Loucy (cell line): Measurements from ENCODE around the gene GPR37.

Experiments
- H2AFZ ChIP-seq: fragments of 200-600 bp; sonication (generic); 2 replicates; pipeline ENCODE4 v1.6.0; 2016; ENCODE audit warnings: antibody characterized with exemption, mild to moderate bottlenecking, low read length, moderate library complexity
- H3F3A ChIP-seq: fragments of 200-600 bp; 2 replicates; pipeline ENCODE4 v1.6.0; 2016; ENCODE audit warnings: antibody characterized with exemption, low read depth, mild to moderate bottlenecking
- H3K27me3 ChIP-seq: fragments of 200-600 bp; sonication (generic); 2 replicates; pipeline ENCODE4 v1.6.1; 2014; ENCODE audit warnings: low read length, mild to moderate bottlenecking; ENCODE audit not compliant: insufficient read depth, poor library complexity, severe bottlenecking
- H3K36me3 ChIP-seq: fragments of 200-600 bp; sonication (generic); 2 replicates; pipeline ENCODE4 v1.6.1; 2016; ENCODE audit warnings: low read length; ENCODE audit not compliant: insufficient read depth
- H3K4me1 ChIP-seq: fragments of 200-600 bp; sonication (generic); 2 replicates; pipeline ENCODE4 v1.5.1; 2014; ENCODE audit warnings: low read length, mild to moderate bottlenecking; ENCODE audit not compliant: insufficient read depth, poor library complexity, severe bottlenecking
- H3K4me2 ChIP-seq: fragments of 200-600 bp; sonication (generic); 2 replicates; pipeline ENCODE4 v1.6.0; 2014; ENCODE audit warnings: antibody characterized with exemption, low read length, low read depth, mild to moderate bottlenecking; ENCODE audit not compliant: poor library complexity, severe bottlenecking
- H3K4me3 ChIP-seq: fragments of 200-600 bp; sonication (generic); 2 replicates; pipeline ENCODE4 v1.5.1; 2014; ENCODE audit warnings: low read length, mild to moderate bottlenecking, mixed read lengths; ENCODE audit not compliant: poor library complexity, severe bottlenecking
- H3K79me2 ChIP-seq: fragments of 200-600 bp; sonication (generic); 2 replicates; pipeline ENCODE4 v1.6.1; 2014; ENCODE audit warnings: low read length; ENCODE audit not compliant: insufficient read depth
- H3K9ac ChIP-seq: fragments of 200-600 bp; sonication (generic); 2 replicates; pipeline ENCODE4 v1.6.0; 2014; ENCODE audit warnings: mild to moderate bottlenecking, low read depth, low read length, moderate library complexity; ENCODE audit not compliant: poor library complexity, severe bottlenecking
- H3K9me2 ChIP-seq: fragments of 200-600 bp; sonication (generic); replicated peaks from 2 replicates; pipeline ENCODE4 v1.6.1; 2016; ENCODE audit warnings: low read depth, low read length, mixed read lengths
- H3K9me3 ChIP-seq: fragments of 200-600 bp; sonication (generic); 2 replicates; pipeline ENCODE4 v1.6.1; 2014; ENCODE audit warnings: mild to moderate bottlenecking, antibody characterized with exemption, low read length, low read depth; ENCODE audit not compliant: insufficient read depth
- H4K20me1 ChIP-seq: fragments of 200-600 bp; sonication (generic); 2 replicates; pipeline ENCODE4 v1.6.0; 2014; ENCODE audit warnings: antibody characterized with exemption, low read length, mild to moderate bottlenecking; ENCODE audit not compliant: insufficient read depth, poor library complexity, severe bottlenecking
- CTCF ChIP-seq: fragments of 200-600 bp; sonication (generic); conservative IDR thresholded peaks from 2 replicates; pipeline ENCODE4 v1.5.1; 2014; ENCODE audit warnings: mild to moderate bottlenecking, antibody characterized with exemption, low read length
- EZH2phosphoT487 ChIP-seq: fragments of 200-600 bp; IDR thresholded peaks from 2 replicates; pipeline ENCODE4 v1.6.1; 2018; ENCODE audit warnings: antibody characterized with exemption, mild to moderate bottlenecking, moderate library complexity, borderline replicate concordance

GPR37 gene

GRCh38 chr7:124765401-124766352, at the start of gene GPR37:
TSS of gene GPR37 (minus strand) at chr7:124765792. CDS start at chr7:124764976, 816 bp downstream.
- no peaks in the 10 kb centered on the region for H3K27me3 ChIP-seq
- H3K36me3 ChIP-seq, result no peaks in the 10 kb centered on the region
- H3K9me2 ChIP-seq, result no peaks in the 10 kb centered on the region
- no peak within 1 kb of the TSS for H3K4me3 ChIP-seq
- H4K20me1 ChIP-seq, result no peaks in the 10 kb centered on the region
- H3K4me2 ChIP-seq, result no peak within 1 kb of the TSS
- TF ChIP-seq CTCF (no peak), EZH2phosphoT487 (no peak)
- H2AFZ ChIP-seq, result no peak within 1 kb of the TSS
- H3K9ac ChIP-seq, result no peak within 1 kb of the TSS
- no peaks in the 10 kb centered on the region; the same call in 1 of the 2 replicates for H3K9me3 ChIP-seq
- H3F3A ChIP-seq, result no peaks in the 10 kb centered on the region
- no peaks in the 10 kb centered on the region for H3K79me2 ChIP-seq
- H3K4me1 ChIP-seq, result no peaks in the 10 kb centered on the region

- no peaks in the 10 kb centered on the region for H3F3A ChIP-seq
- no peaks in the 10 kb centered on the region for H3K27me3 ChIP-seq
- H4K20me1 ChIP-seq, result no peaks in the 10 kb centered on the region
- no peak overlapping the region for H2AFZ ChIP-seq
- TF ChIP-seq CTCF, result no peak
- no peak for TF ChIP-seq EZH2phosphoT487
- H3K79me2 ChIP-seq, result no peaks in the 10 kb centered on the region
- H3K4me3 ChIP-seq, result no peak overlapping the region
- H3K4me2 ChIP-seq, result no peak overlapping the region
- H3K9me3 ChIP-seq, result no peaks in the 10 kb centered on the region
- H3K4me1 ChIP-seq, result no peaks in the 10 kb centered on the region
- no peak overlapping the region for H3K9ac ChIP-seq
- no peaks in the 10 kb centered on the region for H3K9me2 ChIP-seq
- H3K36me3 ChIP-seq, result no peaks in the 10 kb centered on the region
Observed at GRCh38 chr7:124813994-124814798, 48.6 kb upstream of the GPR37 start.

- Histone ChIP-seq H2AFZ (no peak overlapping the region), H3K4me1 (no peaks in the 10 kb centered on the region), H3K27me3 (no peaks in the 10 kb centered on the region), H3F3A (no peaks in the 10 kb centered on the region), H4K20me1 (no peaks in the 10 kb centered on the region), H3K9me3 (no peaks in the 10 kb centered on the region), H3K79me2 (no peaks in the 10 kb centered on the region), H3K4me3 (no peak overlapping the region), H3K9ac (no peak overlapping the region), H3K36me3 (no peaks in the 10 kb centered on the region), H3K9me2 (no peaks in the 10 kb centered on the region), H3K4me2 (no peak overlapping the region)
- no peak for TF ChIP-seq CTCF
- TF ChIP-seq EZH2phosphoT487, result no peak
Observed at GRCh38 chr7:124812764-124813163, 47.2 kb upstream of the GPR37 start.
